Astrocyte (in vitro differentiated cells and primary cell): Measurements from ENCODE around the gene GTF2H2C. TPM values are rescaled to one million over a fixed set of nuclear protein-coding genes. Genes with fewer than 3 reads are reported as not detected.

Experiments
- DNase-seq: peaks from one replicate; pipeline ENCODE4 v3.0.0-alpha.2; 2010; ENCODE audit warnings: low read depth
- FAIRE-seq: peaks from 2 replicates; lab custom pipeline; 2011; peaks lifted over from hg19 to GRCh38; lab: Jason Lieb, UNC
- H2AFZ ChIP-seq: 2 replicates; pipeline ENCODE4 v1.6.0; 2012; ENCODE audit warnings: low read depth, low read length, inconsistent platforms
- H3K27ac ChIP-seq: 2 replicates; pipeline ENCODE4 v1.5.1; 2011; ENCODE audit warnings: low read depth, low read length, inconsistent platforms
- H3K27me3 ChIP-seq: 2 replicates; pipeline ENCODE4 v1.6.0; 2011; ENCODE audit warnings: low read length, inconsistent platforms; ENCODE audit not compliant: insufficient read depth
- H3K36me3 ChIP-seq: 2 replicates; pipeline ENCODE4 v1.5.1; 2011; ENCODE audit warnings: low read length, inconsistent platforms; ENCODE audit not compliant: insufficient read depth
- H3K4me1 ChIP-seq: 2 replicates; pipeline ENCODE4 v1.5.1; 2011; ENCODE audit warnings: low read length, inconsistent platforms; ENCODE audit not compliant: insufficient read depth
- H3K4me2 ChIP-seq: 2 replicates; pipeline ENCODE4 v1.6.0; 2012; ENCODE audit warnings: low read length, inconsistent platforms
- H3K4me3 ChIP-seq: 2 replicates; pipeline ENCODE4 v1.5.1; 2011; ENCODE audit warnings: low read depth, mild to moderate bottlenecking, low read length, inconsistent platforms; ENCODE audit not compliant: insufficient read depth
- H3K79me2 ChIP-seq: 2 replicates; pipeline ENCODE4 v1.6.0; 2012; ENCODE audit warnings: mild to moderate bottlenecking, low read length, inconsistent platforms; ENCODE audit not compliant: insufficient read depth
- H3K9ac ChIP-seq: 2 replicates; pipeline ENCODE4 v1.6.0; 2012; ENCODE audit warnings: mild to moderate bottlenecking, low read length, inconsistent platforms
- H3K9me3 ChIP-seq: 2 replicates; pipeline ENCODE4 v1.5.1; 2012; ENCODE audit warnings: low read depth, mild to moderate bottlenecking, low read length, inconsistent platforms; ENCODE audit not compliant: insufficient read depth
- H4K20me1 ChIP-seq: 2 replicates; pipeline ENCODE4 v1.6.0; 2012; ENCODE audit warnings: low read length, inconsistent platforms; ENCODE audit not compliant: insufficient read depth
- H3K27ac Mint-ChIP-seq: one replicate; pipeline ENCODE4 v1.8.0; 2021; ENCODE audit warnings: mild to moderate bottlenecking, mixed read lengths; ENCODE audit not compliant: unreplicated experiment
- H3K27me3 Mint-ChIP-seq: one replicate; pipeline ENCODE4 v1.8.0; 2021; ENCODE audit warnings: low read depth, mixed read lengths; ENCODE audit not compliant: unreplicated experiment
- H3K36me3 Mint-ChIP-seq: one replicate; pipeline ENCODE4 v1.8.0; 2021; ENCODE audit warnings: low read depth, mixed read lengths; ENCODE audit not compliant: unreplicated experiment
- H3K4me1 Mint-ChIP-seq: one replicate; pipeline ENCODE4 v1.8.0; 2021; ENCODE audit warnings: low read depth, mixed read lengths; ENCODE audit not compliant: unreplicated experiment
- H3K4me3 Mint-ChIP-seq: one replicate; pipeline ENCODE4 v1.8.0; 2021; ENCODE audit warnings: mild to moderate bottlenecking, moderate library complexity, mixed read lengths; ENCODE audit not compliant: unreplicated experiment
- H3K9me3 Mint-ChIP-seq: one replicate; pipeline ENCODE4 v1.8.0; 2021; ENCODE audit warnings: mild to moderate bottlenecking, mixed read lengths; ENCODE audit not compliant: unreplicated experiment
- CTCF ChIP-seq: IDR thresholded peaks from 2 replicates; pipeline ENCODE4 v1.5.1; 2011; ENCODE audit warnings: low read depth, mild to moderate bottlenecking, inconsistent platforms, low read length, moderate library complexity; ENCODE audit not compliant: insufficient read depth
- EZH2 ChIP-seq: IDR thresholded peaks from 2 replicates; pipeline ENCODE4 v1.6.1; 2012; ENCODE audit warnings: mild to moderate bottlenecking, low read length, inconsistent platforms; ENCODE audit not compliant: insufficient read depth
- total RNA-seq: library from RNA; stranded (reverse); gene quantifications from 2 replicates; pipeline ENCODE4 v1.2.1, GENCODE V29; 2021

GTF2H2C gene
- total RNA-seq, 1 donor from 2014 or later, result 39.3 TPM

DNA sequence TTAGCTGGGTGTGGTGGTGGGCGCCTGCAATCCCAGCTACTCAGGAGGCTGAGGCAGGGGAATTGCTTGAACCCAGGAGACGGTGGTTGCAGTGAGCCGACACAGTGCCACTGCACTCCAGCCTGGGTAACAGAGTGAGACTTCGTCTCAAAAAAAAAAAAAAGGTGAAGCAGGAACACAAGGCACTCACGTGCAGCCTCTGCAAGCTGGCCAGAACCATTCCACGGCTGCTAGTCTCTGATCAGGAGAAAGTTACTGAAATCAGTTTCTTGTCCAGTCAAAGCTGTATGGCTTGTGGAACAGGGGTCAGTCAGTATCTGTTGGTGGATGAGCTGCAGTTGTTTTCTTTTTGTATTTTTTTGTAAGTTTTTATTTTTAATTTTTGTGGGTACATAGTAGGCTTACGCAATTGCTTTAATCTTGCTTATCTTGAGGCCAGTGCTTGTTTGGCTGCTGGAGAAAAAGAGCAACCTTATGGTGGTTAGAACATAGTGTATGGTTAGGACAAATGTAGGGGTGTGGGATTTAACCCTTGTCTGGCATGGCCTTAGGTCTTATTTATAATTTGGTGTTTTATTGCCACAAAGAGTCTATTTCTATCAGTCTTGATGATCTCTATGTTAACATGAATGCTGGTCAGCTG is 32.7 kb upstream of the GTF2H2C start:
- no peak overlapping the region for H3K4me3 ChIP-seq
- no peaks in the 10 kb centered on the region for H3K79me2 ChIP-seq
- no peak for DNase-seq
- H3K27me3 Mint-ChIP-seq, result no peaks in the 10 kb centered on the region
- H3K27ac Mint-ChIP-seq, result no peak overlapping the region
- peaks cover 2% of the 10 kb centered on the region for H3K4me1 Mint-ChIP-seq
- no peak overlapping the region for H3K4me3 Mint-ChIP-seq
- TF ChIP-seq CTCF (no peak), EZH2 (no peak)
- no peaks in the 10 kb centered on the region for H3K27me3 ChIP-seq
- H4K20me1 ChIP-seq, result no peaks in the 10 kb centered on the region
- H3K4me2 ChIP-seq, result no peak overlapping the region
- no peak overlapping the region for H3K9ac ChIP-seq
- no peaks in the 10 kb centered on the region for H3K9me3 Mint-ChIP-seq
- peaks cover 3% of the 10 kb centered on the region for H3K36me3 Mint-ChIP-seq
- no peaks in the 10 kb centered on the region for H3K36me3 ChIP-seq
- FAIRE-seq, result no peak
- H3K9me3 ChIP-seq, result no peaks in the 10 kb centered on the region
- no peak overlapping the region for H3K27ac ChIP-seq
- no peaks in the 10 kb centered on the region for H3K4me1 ChIP-seq
- no peak overlapping the region for H2AFZ ChIP-seq

DNA sequence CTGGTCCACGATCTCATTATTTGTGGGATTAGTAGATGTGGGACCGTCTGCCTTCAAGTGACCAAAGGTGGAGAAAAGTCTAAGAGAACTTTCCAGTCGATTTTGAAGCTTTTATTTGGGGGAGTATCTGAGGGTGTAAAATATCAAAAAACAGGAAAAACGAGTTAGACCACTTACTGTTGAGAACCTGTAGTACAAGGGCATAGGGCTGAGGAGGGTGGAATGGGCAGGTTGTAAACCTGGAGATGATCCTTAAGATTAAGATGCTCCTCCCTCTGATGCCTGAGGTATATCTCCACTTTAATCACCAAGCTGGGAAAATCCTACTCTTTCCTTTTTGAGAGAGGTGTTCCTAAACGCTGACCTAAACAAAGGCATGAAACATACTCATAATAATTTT is 32.0 kb upstream of the GTF2H2C start:
- DNase-seq (no peak), FAIRE-seq (no peak)
- no peak overlapping the region for H3K9ac ChIP-seq
- no peaks in the 10 kb centered on the region for H3K79me2 ChIP-seq
- H3K27me3 ChIP-seq, result no peaks in the 10 kb centered on the region
- H3K4me2 ChIP-seq, result no peak overlapping the region
- H3K27ac ChIP-seq, result no peak overlapping the region
- H3K36me3 Mint-ChIP-seq, result peaks cover 3% of the 10 kb centered on the region
- H3K36me3 ChIP-seq, result no peaks in the 10 kb centered on the region
- peaks cover 2% of the 10 kb centered on the region for H3K4me1 Mint-ChIP-seq
- H3K27ac Mint-ChIP-seq, result no peak overlapping the region
- H3K4me1 ChIP-seq, result no peaks in the 10 kb centered on the region
- TF ChIP-seq EZH2, result no peak
- TF ChIP-seq CTCF, result no peak
- H3K9me3 Mint-ChIP-seq, result no peaks in the 10 kb centered on the region
- no peaks in the 10 kb centered on the region for H3K9me3 ChIP-seq
- no peak overlapping the region for H2AFZ ChIP-seq
- no peak overlapping the region for H3K4me3 ChIP-seq
- H3K4me3 Mint-ChIP-seq, result no peak overlapping the region
- no peaks in the 10 kb centered on the region for H4K20me1 ChIP-seq
- H3K27me3 Mint-ChIP-seq, result no peaks in the 10 kb centered on the region

- FAIRE-seq, result no peak
- no peak for TF ChIP-seq CTCF
- no peak for TF ChIP-seq EZH2
- no peak for DNase-seq
Observed at GRCh38 chr5:69528609-69529008, 31.4 kb upstream of the GTF2H2C start.

More at GRCh38 chr5:69528609-69529008, 31.4 kb upstream of the GTF2H2C start:
- no peaks in the 10 kb centered on the region for H3K4me1 ChIP-seq
- H3K4me3 ChIP-seq, result no peak overlapping the region
- H3K9me3 ChIP-seq, result no peaks in the 10 kb centered on the region
- Mint-ChIP-seq H3K27ac (no peak overlapping the region), H3K4me3 (no peak overlapping the region), H3K27me3 (no peaks in the 10 kb centered on the region), H3K36me3 (peaks cover 3% of the 10 kb centered on the region), H3K9me3 (no peaks in the 10 kb centered on the region), H3K4me1 (peaks cover 2% of the 10 kb centered on the region)
- no peak overlapping the region for H2AFZ ChIP-seq
- H3K9ac ChIP-seq, result no peak overlapping the region
- H3K27ac ChIP-seq, result no peak overlapping the region
- H3K4me2 ChIP-seq, result no peak overlapping the region
- no peaks in the 10 kb centered on the region for H4K20me1 ChIP-seq
- H3K36me3 ChIP-seq, result no peaks in the 10 kb centered on the region
- no peaks in the 10 kb centered on the region for H3K27me3 ChIP-seq
- H3K79me2 ChIP-seq, result no peaks in the 10 kb centered on the region
